ENCODE measurements around the gene RAPGEF5.

GRCh38 chr7:22182149-22182548, 174.8 kb downstream of the RAPGEF5 start:
- no peak for TF ChIP-seq CTCF (conservative IDR thresholded peaks at IDR 0.05)
- no peak for TF ChIP-seq EZH2 (IDR thresholded peaks at IDR 0.05; ENCODE audit: low read depth)
